Neural cell (in vitro differentiated cells): Measurements from ENCODE around the gene GNPAT.

Experiments used
- CTCF ChIP-seq: fragments of 450-650 bp; IDR thresholded peaks from 2 replicates; pipeline ENCODE4 v1.5.1; 2014; ENCODE audit warnings: antibody characterized with exemption, mild to moderate bottlenecking, moderate library complexity; ENCODE audit not compliant: poor library complexity, severe bottlenecking
- EP300 ChIP-seq: fragments of 450-650 bp; conservative IDR thresholded peaks from 2 replicates; pipeline ENCODE4 v1.6.1; 2014; ENCODE audit warnings: antibody characterized with exemption, mild to moderate bottlenecking, moderate library complexity; ENCODE audit not compliant: poor library complexity, severe bottlenecking
- EZH2 ChIP-seq: fragments of 200-600, 300-800 bp; shearing (Covaris generic), sonication (generic); IDR thresholded peaks from 2 replicates; pipeline ENCODE4 v1.6.1; 2014; ENCODE audit warnings: antibody characterized with exemption, low read length, borderline replicate concordance, mild to moderate bottlenecking; ENCODE audit not compliant: insufficient read depth, poor library complexity, severe bottlenecking
- MXI1 ChIP-seq: fragments of 450-650 bp; conservative IDR thresholded peaks from 2 replicates; pipeline ENCODE4 v1.6.1; 2014; ENCODE audit warnings: antibody characterized with exemption, mild to moderate bottlenecking; ENCODE audit not compliant: poor library complexity, severe bottlenecking
- POLR2AphosphoS5 ChIP-seq: IDR thresholded peaks from 2 replicates; pipeline ENCODE4 v1.6.1; 2012
- RAD21 ChIP-seq: fragments of 450-650 bp; conservative IDR thresholded peaks from 2 replicates; pipeline ENCODE4 v1.6.1; 2014; ENCODE audit warnings: antibody characterized with exemption, mild to moderate bottlenecking, moderate library complexity
- SMC3 ChIP-seq: fragments of 450-650 bp; conservative IDR thresholded peaks from 2 replicates; pipeline ENCODE4 v1.6.1; 2014; ENCODE audit warnings: antibody characterized with exemption, mild to moderate bottlenecking, moderate library complexity; ENCODE audit not compliant: poor library complexity
- TAF1 ChIP-seq: IDR thresholded peaks from 2 replicates; pipeline ENCODE4 v1.6.1; 2012; ENCODE audit warnings: low read depth
- TF ChIP-seq, protein P1 (sequence below): IDR thresholded peaks from 2 replicates; pipeline ENCODE4 v1.6.1; 2012; ENCODE audit warnings: borderline replicate concordance

- no peak for TF ChIP-seq SMC3
- TF ChIP-seq CTCF = no peak
- TF ChIP-seq, protein P1, sequence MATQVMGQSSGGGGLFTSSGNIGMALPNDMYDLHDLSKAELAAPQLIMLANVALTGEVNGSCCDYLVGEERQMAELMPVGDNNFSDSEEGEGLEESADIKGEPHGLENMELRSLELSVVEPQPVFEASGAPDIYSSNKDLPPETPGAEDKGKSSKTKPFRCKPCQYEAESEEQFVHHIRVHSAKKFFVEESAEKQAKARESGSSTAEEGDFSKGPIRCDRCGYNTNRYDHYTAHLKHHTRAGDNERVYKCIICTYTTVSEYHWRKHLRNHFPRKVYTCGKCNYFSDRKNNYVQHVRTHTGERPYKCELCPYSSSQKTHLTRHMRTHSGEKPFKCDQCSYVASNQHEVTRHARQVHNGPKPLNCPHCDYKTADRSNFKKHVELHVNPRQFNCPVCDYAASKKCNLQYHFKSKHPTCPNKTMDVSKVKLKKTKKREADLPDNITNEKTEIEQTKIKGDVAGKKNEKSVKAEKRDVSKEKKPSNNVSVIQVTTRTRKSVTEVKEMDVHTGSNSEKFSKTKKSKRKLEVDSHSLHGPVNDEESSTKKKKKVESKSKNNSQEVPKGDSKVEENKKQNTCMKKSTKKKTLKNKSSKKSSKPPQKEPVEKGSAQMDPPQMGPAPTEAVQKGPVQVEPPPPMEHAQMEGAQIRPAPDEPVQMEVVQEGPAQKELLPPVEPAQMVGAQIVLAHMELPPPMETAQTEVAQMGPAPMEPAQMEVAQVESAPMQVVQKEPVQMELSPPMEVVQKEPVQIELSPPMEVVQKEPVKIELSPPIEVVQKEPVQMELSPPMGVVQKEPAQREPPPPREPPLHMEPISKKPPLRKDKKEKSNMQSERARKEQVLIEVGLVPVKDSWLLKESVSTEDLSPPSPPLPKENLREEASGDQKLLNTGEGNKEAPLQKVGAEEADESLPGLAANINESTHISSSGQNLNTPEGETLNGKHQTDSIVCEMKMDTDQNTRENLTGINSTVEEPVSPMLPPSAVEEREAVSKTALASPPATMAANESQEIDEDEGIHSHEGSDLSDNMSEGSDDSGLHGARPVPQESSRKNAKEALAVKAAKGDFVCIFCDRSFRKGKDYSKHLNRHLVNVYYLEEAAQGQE = no peak
- no peak for TF ChIP-seq TAF1
- no peak for TF ChIP-seq RAD21
- TF ChIP-seq EZH2 = no peak
- no peak for TF ChIP-seq EP300
- no peak for TF ChIP-seq POLR2AphosphoS5
- no peak for TF ChIP-seq MXI1
These were observed 74.9 kb downstream of the GNPAT start for GRCh38 chr1:231315887-231316286.
